Measurements from ENCODE around the gene ISLR.

The ISLR gene

GRCh38 chr15:74193299-74193718 is 19.8 kb downstream of the ISLR start:
- Histone ChIP-seq H3K36me3 (no peaks in the 10 kb centered on the region), H3K27ac (no peak overlapping the region), H3K9me3 (no peaks in the 10 kb centered on the region), H3K27me3 (no peaks in the 10 kb centered on the region), H3K4me3 (ENCODE audit: low read depth in 1 of 2, low read length in 1 of 2) (no peak overlapping the region), H3K4me1 (ENCODE audit: control insufficient read depth in 1 of 2, insufficient read depth in 1 of 2, low read depth in 1 of 2, low read length in 1 of 2) (no peaks in the 10 kb centered on the region)
- TF ChIP-seq CTCF (IDR thresholded peaks at IDR 0.05) = no peak

GRCh38 chr15:74193905-74194304 is 20.4 kb downstream of the ISLR start:
- Histone ChIP-seq H3K36me3 (no peaks in the 10 kb centered on the region), H3K9me3 (no peaks in the 10 kb centered on the region), H3K4me3 (ENCODE audit: low read depth in 1 of 2, low read length in 1 of 2) (no peak overlapping the region), H3K27me3 (no peaks in the 10 kb centered on the region), H3K4me1 (ENCODE audit: control insufficient read depth in 1 of 2, insufficient read depth in 1 of 2, low read depth in 1 of 2, low read length in 1 of 2) (no peaks in the 10 kb centered on the region), H3K27ac (no peak overlapping the region)
- TF ChIP-seq CTCF (IDR thresholded peaks at IDR 0.05) = no peak

- H3K4me1 ChIP-seq (ENCODE audit: control insufficient read depth in 1 of 2, insufficient read depth in 1 of 2, low read depth in 1 of 2, low read length in 1 of 2) = no peaks in the 10 kb centered on the region
- H3K27me3 ChIP-seq = no peaks in the 10 kb centered on the region
- H3K4me3 ChIP-seq (ENCODE audit: low read depth in 1 of 2, low read length in 1 of 2) = no peak overlapping the region
- no peak overlapping the region for H3K27ac ChIP-seq
- H3K9me3 ChIP-seq = no peaks in the 10 kb centered on the region
- H3K36me3 ChIP-seq = no peaks in the 10 kb centered on the region
- TF ChIP-seq CTCF (IDR thresholded peaks at IDR 0.05) = no peak
Observed at GRCh38 chr15:74194572-74195559, 21.4 kb downstream of the ISLR start.

GRCh38 chr15:74196175-74196574 is 22.7 kb downstream of the ISLR start:
- H3K4me3 ChIP-seq (ENCODE audit: low read depth in 1 of 2, low read length in 1 of 2) = no peak overlapping the region
- H3K9me3 ChIP-seq = no peaks in the 10 kb centered on the region
- no peak overlapping the region for H3K27ac ChIP-seq
- H3K27me3 ChIP-seq = no peaks in the 10 kb centered on the region
- H3K4me1 ChIP-seq (ENCODE audit: control insufficient read depth in 1 of 2, insufficient read depth in 1 of 2, low read depth in 1 of 2, low read length in 1 of 2) = no peaks in the 10 kb centered on the region
- H3K36me3 ChIP-seq = no peaks in the 10 kb centered on the region
- TF ChIP-seq CTCF (IDR thresholded peaks at IDR 0.05) = no peak

GRCh38 chr15:74197176-74197965 is 23.9 kb downstream of the ISLR start:
- no peaks in the 10 kb centered on the region for H3K9me3 ChIP-seq
- H3K4me3 ChIP-seq (ENCODE audit: low read depth in 1 of 2, low read length in 1 of 2) = no peak overlapping the region
- H3K27me3 ChIP-seq = peaks cover 2% of the 10 kb centered on the region
- TF ChIP-seq CTCF (IDR thresholded peaks at IDR 0.05) = no peak
- H3K27ac ChIP-seq = no peak overlapping the region
- H3K4me1 ChIP-seq (ENCODE audit: control insufficient read depth in 1 of 2, insufficient read depth in 1 of 2, low read depth in 1 of 2, low read length in 1 of 2) = no peaks in the 10 kb centered on the region
- H3K36me3 ChIP-seq = no peaks in the 10 kb centered on the region
